WTC11 (cell line): ENCODE results near the gene KXD1. TPM values are rescaled to one million over a fixed set of nuclear protein-coding genes. Genes with fewer than 3 reads are reported as not detected.

ENCODE experiments used
- CREB1 ChIP-seq: sonication (generic); formaldehyde crosslinking; IDR thresholded peaks from 2 replicates; pipeline ENCODE4 v1.8.0; 2023; ENCODE audit warnings: mild to moderate bottlenecking, missing genetic modification reagents
- CREM ChIP-seq: sonication (generic); formaldehyde crosslinking; IDR thresholded peaks from 2 replicates; pipeline ENCODE4 v1.8.1; 2022; ENCODE audit warnings: mild to moderate bottlenecking, missing genetic modification reagents, moderate library complexity
- EMX1 ChIP-seq: fragments of 250-450 bp; sonication (Bioruptor Pico); IDR thresholded peaks from 2 replicates; pipeline ENCODE4 v1.8.0; 2021; ENCODE audit warnings: mild to moderate bottlenecking
- ETV6 ChIP-seq: sonication (generic); formaldehyde crosslinking; IDR thresholded peaks from 2 replicates; pipeline ENCODE4 v1.8.1; 2022; ENCODE audit warnings: mild to moderate bottlenecking, missing genetic modification reagents
- IRF2 ChIP-seq: sonication (generic); formaldehyde crosslinking; IDR thresholded peaks from 2 replicates; pipeline ENCODE4 v1.8.0; 2022; ENCODE audit warnings: low read depth, missing genetic modification reagents, borderline replicate concordance
- NR2C2 ChIP-seq: sonication (generic); formaldehyde crosslinking; IDR thresholded peaks from 2 replicates; pipeline ENCODE4 v1.8.0; 2022; ENCODE audit warnings: mild to moderate bottlenecking, missing genetic modification reagents
- RELA ChIP-seq: sonication (generic); formaldehyde crosslinking; IDR thresholded peaks from 2 replicates; pipeline ENCODE4 v1.8.1; 2022; ENCODE audit warnings: missing genetic modification reagents, mild to moderate bottlenecking, borderline replicate concordance
- SOX15 ChIP-seq: fragments of 250-450 bp; sonication (Bioruptor Pico); IDR thresholded peaks from 2 replicates; pipeline ENCODE4 v1.9.0; 2021; ENCODE audit warnings: mild to moderate bottlenecking
- TCF7 ChIP-seq: sonication (generic); formaldehyde crosslinking; IDR thresholded peaks from 2 replicates; pipeline ENCODE4 v1.8.0; 2022; ENCODE audit warnings: mild to moderate bottlenecking, low read depth, missing genetic modification reagents, moderate library complexity
- TEAD1 ChIP-seq: sonication (generic); formaldehyde crosslinking; IDR thresholded peaks from 2 replicates; pipeline ENCODE4 v1.8.0; 2022; ENCODE audit warnings: mild to moderate bottlenecking, missing genetic modification reagents
- TEAD4 ChIP-seq: sonication (generic); formaldehyde crosslinking; IDR thresholded peaks from 2 replicates; pipeline ENCODE4 v1.8.0; 2022; ENCODE audit warnings: mild to moderate bottlenecking, missing genetic modification reagents
- ZNF232 ChIP-seq: sonication (generic); formaldehyde crosslinking; IDR thresholded peaks from 2 replicates; pipeline ENCODE4 v1.8.0; 2022; ENCODE audit warnings: mild to moderate bottlenecking, missing genetic modification reagents
- ZNF317 ChIP-seq: sonication (generic); formaldehyde crosslinking; IDR thresholded peaks from 2 replicates; pipeline ENCODE4 v1.8.1; 2023; ENCODE audit warnings: low read depth, mild to moderate bottlenecking, moderate library complexity, missing genetic modification reagents, borderline replicate concordance
- ZNF416 ChIP-seq: fragments of 250-450 bp; sonication (Bioruptor Pico); IDR thresholded peaks from 2 replicates; pipeline ENCODE4 v1.9.0; 2021; ENCODE audit warnings: mild to moderate bottlenecking, inconsistent platforms
- total RNA-seq: library from RNA; stranded (reverse); gene quantifications from 3 replicates; pipeline ENCODE4 v1.2.3, GENCODE V29; 2021
- TF ChIP-seq, protein P1 (sequence below): fragments of 250-450 bp; sonication (Bioruptor Pico); IDR thresholded peaks from 2 replicates; pipeline ENCODE4 v1.9.0; 2021; ENCODE audit warnings: mild to moderate bottlenecking
- TF ChIP-seq, protein P2 (sequence below): sonication (generic); formaldehyde crosslinking; IDR thresholded peaks from 2 replicates; pipeline ENCODE4 v1.8.1; 2022; ENCODE audit warnings: low read depth, mild to moderate bottlenecking, moderate library complexity, missing genetic modification reagents, borderline replicate concordance
- TF ChIP-seq, protein P3 (sequence below): sonication (generic); formaldehyde crosslinking; IDR thresholded peaks from 2 replicates; pipeline ENCODE4 v1.8.0; 2022; ENCODE audit warnings: mild to moderate bottlenecking, missing genetic modification reagents
- TF ChIP-seq, protein P4 (sequence below): sonication (generic); formaldehyde crosslinking; IDR thresholded peaks from 2 replicates; pipeline ENCODE4 v1.8.0; 2023; ENCODE audit warnings: missing genetic modification reagents
- TF ChIP-seq, protein P5 (sequence below): sonication (generic); formaldehyde crosslinking; conservative IDR thresholded peaks from 2 replicates; pipeline ENCODE4 v1.8.1; 2022; ENCODE audit warnings: mild to moderate bottlenecking, missing genetic modification reagents
- TF ChIP-seq, protein P6 (sequence below): sonication (generic); formaldehyde crosslinking; IDR thresholded peaks from 2 replicates; pipeline ENCODE4 v1.8.1; 2023; ENCODE audit warnings: mild to moderate bottlenecking, missing genetic modification reagents, moderate library complexity
- TF ChIP-seq, protein P7 (sequence below): sonication (generic); formaldehyde crosslinking; IDR thresholded peaks from 2 replicates; pipeline ENCODE4 v1.8.1; 2023; ENCODE audit warnings: mild to moderate bottlenecking, moderate library complexity, missing genetic modification reagents
- TF ChIP-seq, protein P8 (sequence below): sonication (generic); formaldehyde crosslinking; IDR thresholded peaks from 2 replicates; pipeline ENCODE4 v1.8.0; 2023; ENCODE audit warnings: mild to moderate bottlenecking, missing genetic modification reagents
- TF ChIP-seq, protein P9 (sequence below): sonication (generic); formaldehyde crosslinking; IDR thresholded peaks from 2 replicates; pipeline ENCODE4 v1.8.0; 2022; ENCODE audit warnings: mild to moderate bottlenecking, missing genetic modification reagents
- TF ChIP-seq, protein P10 (sequence below): sonication (generic); formaldehyde crosslinking; IDR thresholded peaks from 2 replicates; pipeline ENCODE4 v1.8.1; 2022; ENCODE audit warnings: low read depth, missing genetic modification reagents, borderline replicate concordance

KXD1 gene
- total RNA-seq, 1 experiment from 2014 or later = 136 TPM

DNA sequence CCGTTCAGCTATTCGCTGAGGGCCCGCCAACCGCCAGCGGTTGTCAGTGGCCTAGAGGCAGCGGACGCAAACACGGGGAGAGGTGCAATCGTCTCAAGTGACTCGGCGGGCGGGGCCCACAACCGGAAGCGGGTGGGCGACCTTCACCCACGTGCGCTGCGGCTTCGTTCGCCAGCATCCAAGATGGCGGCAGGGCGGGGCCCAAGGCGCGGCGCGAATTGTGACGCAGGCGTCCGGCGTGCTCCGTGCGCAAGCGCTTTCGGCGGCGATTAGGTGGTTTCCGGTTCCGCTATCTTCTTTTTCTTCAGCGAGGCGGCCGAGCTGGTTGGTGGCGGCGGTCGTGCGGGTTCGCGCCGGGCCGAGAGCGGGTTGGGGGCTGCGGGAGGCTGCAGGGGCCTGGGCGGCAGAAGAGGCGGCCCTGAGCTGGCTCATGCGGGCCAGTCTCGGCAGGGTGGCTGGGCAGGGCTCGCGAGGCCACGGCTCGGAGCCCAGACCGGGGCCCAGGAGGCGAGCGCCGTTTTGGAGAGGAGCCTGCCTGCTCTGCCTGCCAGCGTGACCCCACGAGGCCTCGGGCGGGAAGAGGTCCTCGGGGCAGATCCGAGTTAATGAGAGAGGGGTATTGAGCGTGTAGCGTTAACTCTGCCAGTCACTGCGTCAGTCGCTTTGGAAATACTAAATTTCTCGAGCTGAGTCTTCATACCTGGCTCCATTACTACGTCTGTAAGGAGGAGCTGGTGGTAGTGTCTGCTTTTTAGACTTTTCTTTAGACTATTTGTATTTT is 14.1 kb downstream of the KXD1 start, which contains the start of gene UBA52 (continued):
- TF ChIP-seq, protein P1, sequence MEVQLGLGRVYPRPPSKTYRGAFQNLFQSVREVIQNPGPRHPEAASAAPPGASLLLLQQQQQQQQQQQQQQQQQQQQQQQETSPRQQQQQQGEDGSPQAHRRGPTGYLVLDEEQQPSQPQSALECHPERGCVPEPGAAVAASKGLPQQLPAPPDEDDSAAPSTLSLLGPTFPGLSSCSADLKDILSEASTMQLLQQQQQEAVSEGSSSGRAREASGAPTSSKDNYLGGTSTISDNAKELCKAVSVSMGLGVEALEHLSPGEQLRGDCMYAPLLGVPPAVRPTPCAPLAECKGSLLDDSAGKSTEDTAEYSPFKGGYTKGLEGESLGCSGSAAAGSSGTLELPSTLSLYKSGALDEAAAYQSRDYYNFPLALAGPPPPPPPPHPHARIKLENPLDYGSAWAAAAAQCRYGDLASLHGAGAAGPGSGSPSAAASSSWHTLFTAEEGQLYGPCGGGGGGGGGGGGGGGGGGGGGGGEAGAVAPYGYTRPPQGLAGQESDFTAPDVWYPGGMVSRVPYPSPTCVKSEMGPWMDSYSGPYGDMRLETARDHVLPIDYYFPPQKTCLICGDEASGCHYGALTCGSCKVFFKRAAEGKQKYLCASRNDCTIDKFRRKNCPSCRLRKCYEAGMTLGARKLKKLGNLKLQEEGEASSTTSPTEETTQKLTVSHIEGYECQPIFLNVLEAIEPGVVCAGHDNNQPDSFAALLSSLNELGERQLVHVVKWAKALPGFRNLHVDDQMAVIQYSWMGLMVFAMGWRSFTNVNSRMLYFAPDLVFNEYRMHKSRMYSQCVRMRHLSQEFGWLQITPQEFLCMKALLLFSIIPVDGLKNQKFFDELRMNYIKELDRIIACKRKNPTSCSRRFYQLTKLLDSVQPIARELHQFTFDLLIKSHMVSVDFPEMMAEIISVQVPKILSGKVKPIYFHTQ = no peak
- TF ChIP-seq, protein P2, sequence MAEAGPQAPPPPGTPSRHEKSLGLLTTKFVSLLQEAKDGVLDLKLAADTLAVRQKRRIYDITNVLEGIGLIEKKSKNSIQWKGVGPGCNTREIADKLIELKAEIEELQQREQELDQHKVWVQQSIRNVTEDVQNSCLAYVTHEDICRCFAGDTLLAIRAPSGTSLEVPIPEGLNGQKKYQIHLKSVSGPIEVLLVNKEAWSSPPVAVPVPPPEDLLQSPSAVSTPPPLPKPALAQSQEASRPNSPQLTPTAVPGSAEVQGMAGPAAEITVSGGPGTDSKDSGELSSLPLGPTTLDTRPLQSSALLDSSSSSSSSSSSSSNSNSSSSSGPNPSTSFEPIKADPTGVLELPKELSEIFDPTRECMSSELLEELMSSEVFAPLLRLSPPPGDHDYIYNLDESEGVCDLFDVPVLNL (CRISPR knock-in tag) = no peak
- TF ChIP-seq, protein P3, sequence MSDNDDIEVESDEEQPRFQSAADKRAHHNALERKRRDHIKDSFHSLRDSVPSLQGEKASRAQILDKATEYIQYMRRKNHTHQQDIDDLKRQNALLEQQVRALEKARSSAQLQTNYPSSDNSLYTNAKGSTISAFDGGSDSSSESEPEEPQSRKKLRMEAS = peak; percentile 99
- TF ChIP-seq SOX15 (CRISPR knock-in tag) (no peak), CREM (peak; percentile 95), TEAD4 (CRISPR knock-in tag) (no peak), RELA (CRISPR knock-in tag) (no peak; the same call in 1 of the 2 replicates), IRF2 (CRISPR knock-in tag) (no peak), TCF7 (CRISPR knock-in tag) (no peak), ZNF317 (CRISPR knock-in tag) (no peak), CREB1 (CRISPR knock-in tag) (0 out of 2 replicates have a peak, but pooled peaks have one; percentile 76), ZNF232 (CRISPR knock-in tag) (no peak; the same call in 1 of the 2 replicates), TEAD1 (CRISPR knock-in tag) (peak; percentile 87), EMX1 (CRISPR knock-in tag) (0 out of 2 replicates have a peak, but pooled peaks have one; percentile 54), NR2C2 (CRISPR knock-in tag) (no peak), ZNF416 (CRISPR knock-in tag) (no peak), ETV6 (CRISPR knock-in tag) (peak; percentile 84; the same call in 1 of the 2 replicates)
- TF ChIP-seq, protein P4, sequence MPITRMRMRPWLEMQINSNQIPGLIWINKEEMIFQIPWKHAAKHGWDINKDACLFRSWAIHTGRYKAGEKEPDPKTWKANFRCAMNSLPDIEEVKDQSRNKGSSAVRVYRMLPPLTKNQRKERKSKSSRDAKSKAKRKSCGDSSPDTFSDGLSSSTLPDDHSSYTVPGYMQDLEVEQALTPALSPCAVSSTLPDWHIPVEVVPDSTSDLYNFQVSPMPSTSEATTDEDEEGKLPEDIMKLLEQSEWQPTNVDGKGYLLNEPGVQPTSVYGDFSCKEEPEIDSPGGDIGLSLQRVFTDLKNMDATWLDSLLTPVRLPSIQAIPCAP = no peak
- TF ChIP-seq, protein P5, sequence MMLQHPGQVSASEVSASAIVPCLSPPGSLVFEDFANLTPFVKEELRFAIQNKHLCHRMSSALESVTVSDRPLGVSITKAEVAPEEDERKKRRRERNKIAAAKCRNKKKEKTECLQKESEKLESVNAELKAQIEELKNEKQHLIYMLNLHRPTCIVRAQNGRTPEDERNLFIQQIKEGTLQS = no peak
- TF ChIP-seq, protein P6, sequence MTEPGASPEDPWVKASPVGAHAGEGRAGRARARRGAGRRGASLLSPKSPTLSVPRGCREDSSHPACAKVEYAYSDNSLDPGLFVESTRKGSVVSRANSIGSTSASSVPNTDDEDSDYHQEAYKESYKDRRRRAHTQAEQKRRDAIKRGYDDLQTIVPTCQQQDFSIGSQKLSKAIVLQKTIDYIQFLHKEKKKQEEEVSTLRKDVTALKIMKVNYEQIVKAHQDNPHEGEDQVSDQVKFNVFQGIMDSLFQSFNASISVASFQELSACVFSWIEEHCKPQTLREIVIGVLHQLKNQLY (CRISPR knock-in tag) = no peak
- TF ChIP-seq, protein P7, sequence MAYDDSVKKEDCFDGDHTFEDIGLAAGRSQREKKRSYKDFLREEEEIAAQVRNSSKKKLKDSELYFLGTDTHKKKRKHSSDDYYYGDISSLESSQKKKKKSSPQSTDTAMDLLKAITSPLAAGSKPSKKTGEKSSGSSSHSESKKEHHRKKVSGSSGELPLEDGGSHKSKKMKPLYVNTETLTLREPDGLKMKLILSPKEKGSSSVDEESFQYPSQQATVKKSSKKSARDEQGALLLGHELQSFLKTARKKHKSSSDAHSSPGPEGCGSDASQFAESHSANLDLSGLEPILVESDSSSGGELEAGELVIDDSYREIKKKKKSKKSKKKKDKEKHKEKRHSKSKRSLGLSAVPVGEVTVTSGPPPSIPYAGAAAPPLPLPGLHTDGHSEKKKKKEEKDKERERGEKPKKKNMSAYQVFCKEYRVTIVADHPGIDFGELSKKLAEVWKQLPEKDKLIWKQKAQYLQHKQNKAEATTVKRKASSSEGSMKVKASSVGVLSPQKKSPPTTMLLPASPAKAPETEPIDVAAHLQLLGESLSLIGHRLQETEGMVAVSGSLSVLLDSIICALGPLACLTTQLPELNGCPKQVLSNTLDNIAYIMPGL = no peak
- TF ChIP-seq, protein P8, sequence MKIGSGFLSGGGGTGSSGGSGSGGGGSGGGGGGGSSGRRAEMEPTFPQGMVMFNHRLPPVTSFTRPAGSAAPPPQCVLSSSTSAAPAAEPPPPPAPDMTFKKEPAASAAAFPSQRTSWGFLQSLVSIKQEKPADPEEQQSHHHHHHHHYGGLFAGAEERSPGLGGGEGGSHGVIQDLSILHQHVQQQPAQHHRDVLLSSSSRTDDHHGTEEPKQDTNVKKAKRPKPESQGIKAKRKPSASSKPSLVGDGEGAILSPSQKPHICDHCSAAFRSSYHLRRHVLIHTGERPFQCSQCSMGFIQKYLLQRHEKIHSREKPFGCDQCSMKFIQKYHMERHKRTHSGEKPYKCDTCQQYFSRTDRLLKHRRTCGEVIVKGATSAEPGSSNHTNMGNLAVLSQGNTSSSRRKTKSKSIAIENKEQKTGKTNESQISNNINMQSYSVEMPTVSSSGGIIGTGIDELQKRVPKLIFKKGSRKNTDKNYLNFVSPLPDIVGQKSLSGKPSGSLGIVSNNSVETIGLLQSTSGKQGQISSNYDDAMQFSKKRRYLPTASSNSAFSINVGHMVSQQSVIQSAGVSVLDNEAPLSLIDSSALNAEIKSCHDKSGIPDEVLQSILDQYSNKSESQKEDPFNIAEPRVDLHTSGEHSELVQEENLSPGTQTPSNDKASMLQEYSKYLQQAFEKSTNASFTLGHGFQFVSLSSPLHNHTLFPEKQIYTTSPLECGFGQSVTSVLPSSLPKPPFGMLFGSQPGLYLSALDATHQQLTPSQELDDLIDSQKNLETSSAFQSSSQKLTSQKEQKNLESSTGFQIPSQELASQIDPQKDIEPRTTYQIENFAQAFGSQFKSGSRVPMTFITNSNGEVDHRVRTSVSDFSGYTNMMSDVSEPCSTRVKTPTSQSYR = no peak
- TF ChIP-seq, protein P9, sequence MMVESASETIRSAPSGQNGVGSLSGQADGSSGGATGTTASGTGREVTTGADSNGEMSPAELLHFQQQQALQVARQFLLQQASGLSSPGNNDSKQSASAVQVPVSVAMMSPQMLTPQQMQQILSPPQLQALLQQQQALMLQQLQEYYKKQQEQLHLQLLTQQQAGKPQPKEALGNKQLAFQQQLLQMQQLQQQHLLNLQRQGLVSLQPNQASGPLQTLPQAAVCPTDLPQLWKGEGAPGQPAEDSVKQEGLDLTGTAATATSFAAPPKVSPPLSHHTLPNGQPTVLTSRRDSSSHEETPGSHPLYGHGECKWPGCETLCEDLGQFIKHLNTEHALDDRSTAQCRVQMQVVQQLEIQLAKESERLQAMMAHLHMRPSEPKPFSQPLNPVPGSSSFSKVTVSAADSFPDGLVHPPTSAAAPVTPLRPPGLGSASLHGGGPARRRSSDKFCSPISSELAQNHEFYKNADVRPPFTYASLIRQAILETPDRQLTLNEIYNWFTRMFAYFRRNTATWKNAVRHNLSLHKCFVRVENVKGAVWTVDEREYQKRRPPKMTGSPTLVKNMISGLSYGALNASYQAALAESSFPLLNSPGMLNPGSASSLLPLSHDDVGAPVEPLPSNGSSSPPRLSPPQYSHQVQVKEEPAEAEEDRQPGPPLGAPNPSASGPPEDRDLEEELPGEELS (CRISPR knock-in tag) = peak; percentile 10; the same call in 1 of the 2 replicates
- TF ChIP-seq, protein P10, sequence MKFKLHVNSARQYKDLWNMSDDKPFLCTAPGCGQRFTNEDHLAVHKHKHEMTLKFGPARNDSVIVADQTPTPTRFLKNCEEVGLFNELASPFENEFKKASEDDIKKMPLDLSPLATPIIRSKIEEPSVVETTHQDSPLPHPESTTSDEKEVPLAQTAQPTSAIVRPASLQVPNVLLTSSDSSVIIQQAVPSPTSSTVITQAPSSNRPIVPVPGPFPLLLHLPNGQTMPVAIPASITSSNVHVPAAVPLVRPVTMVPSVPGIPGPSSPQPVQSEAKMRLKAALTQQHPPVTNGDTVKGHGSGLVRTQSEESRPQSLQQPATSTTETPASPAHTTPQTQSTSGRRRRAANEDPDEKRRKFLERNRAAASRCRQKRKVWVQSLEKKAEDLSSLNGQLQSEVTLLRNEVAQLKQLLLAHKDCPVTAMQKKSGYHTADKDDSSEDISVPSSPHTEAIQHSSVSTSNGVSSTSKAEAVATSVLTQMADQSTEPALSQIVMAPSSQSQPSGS (CRISPR knock-in tag) = no peak
